ENCODE results near the gene CDH5. TPM values are rescaled to one million over a fixed set of nuclear protein-coding genes. Genes with fewer than 3 reads are reported as not detected.

The CDH5 gene
- total RNA-seq, 4 donors from 2014 or later = 5.3 to 28.1 (median 11.4) TPM

DNA sequence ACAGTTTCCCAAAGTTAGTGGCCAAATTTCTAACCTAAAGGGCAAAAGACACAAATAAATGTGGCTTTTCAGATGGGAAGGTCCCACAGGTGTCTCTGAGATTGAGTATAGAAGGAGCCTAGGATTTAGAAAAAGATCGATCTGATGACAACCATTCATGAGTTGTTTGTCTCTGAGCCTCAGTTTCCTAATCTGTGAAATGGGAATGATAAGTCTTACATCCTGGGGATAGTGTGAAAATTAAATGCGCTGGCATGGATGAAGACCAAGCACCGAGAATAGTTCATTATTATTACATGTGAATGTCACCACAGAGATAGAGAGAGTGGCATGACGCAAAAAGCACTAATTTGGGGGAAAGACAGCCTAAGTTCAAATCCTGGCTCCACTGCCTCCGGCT is 7.2 kb downstream of the CDH5 start:
- Histone ChIP-seq H3K4me1 (no peaks in the 10 kb centered on the region), H3K9me3 (no peaks in the 10 kb centered on the region), H3K27me3 (no peaks in the 10 kb centered on the region), H3K27ac (no peak overlapping the region), H3K4me3 (no peak overlapping the region), H3K36me3 (no peaks in the 10 kb centered on the region)
- TF ChIP-seq, protein P1, sequence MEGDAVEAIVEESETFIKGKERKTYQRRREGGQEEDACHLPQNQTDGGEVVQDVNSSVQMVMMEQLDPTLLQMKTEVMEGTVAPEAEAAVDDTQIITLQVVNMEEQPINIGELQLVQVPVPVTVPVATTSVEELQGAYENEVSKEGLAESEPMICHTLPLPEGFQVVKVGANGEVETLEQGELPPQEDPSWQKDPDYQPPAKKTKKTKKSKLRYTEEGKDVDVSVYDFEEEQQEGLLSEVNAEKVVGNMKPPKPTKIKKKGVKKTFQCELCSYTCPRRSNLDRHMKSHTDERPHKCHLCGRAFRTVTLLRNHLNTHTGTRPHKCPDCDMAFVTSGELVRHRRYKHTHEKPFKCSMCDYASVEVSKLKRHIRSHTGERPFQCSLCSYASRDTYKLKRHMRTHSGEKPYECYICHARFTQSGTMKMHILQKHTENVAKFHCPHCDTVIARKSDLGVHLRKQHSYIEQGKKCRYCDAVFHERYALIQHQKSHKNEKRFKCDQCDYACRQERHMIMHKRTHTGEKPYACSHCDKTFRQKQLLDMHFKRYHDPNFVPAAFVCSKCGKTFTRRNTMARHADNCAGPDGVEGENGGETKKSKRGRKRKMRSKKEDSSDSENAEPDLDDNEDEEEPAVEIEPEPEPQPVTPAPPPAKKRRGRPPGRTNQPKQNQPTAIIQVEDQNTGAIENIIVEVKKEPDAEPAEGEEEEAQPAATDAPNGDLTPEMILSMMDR (IDR thresholded peaks at IDR 0.05) = no peak
- no peak for TF ChIP-seq POLR2A (IDR thresholded peaks at IDR 0.05)
- DNase-seq = no peak

- Histone ChIP-seq H3K4me3 (no peak overlapping the region), H3K27ac (no peak overlapping the region), H3K36me3 (no peaks in the 10 kb centered on the region), H3K4me1 (no peaks in the 10 kb centered on the region), H3K9me3 (no peaks in the 10 kb centered on the region), H3K27me3 (no peaks in the 10 kb centered on the region)
- DNase-seq = no peak
- TF ChIP-seq, protein P1 (IDR thresholded peaks at IDR 0.05) = no peak
- TF ChIP-seq POLR2A (IDR thresholded peaks at IDR 0.05) = no peak
Observed at GRCh38 chr16:66374176-66374575, 7.7 kb downstream of the CDH5 start.

- DNase-seq = no peak
- no peaks in the 10 kb centered on the region for H3K9me3 ChIP-seq
- H3K27ac ChIP-seq = no peak overlapping the region
- no peaks in the 10 kb centered on the region for H3K36me3 ChIP-seq
- TF ChIP-seq, protein P1 (IDR thresholded peaks at IDR 0.05) = no peak
- TF ChIP-seq POLR2A (IDR thresholded peaks at IDR 0.05) = no peak
- H3K27me3 ChIP-seq = no peaks in the 10 kb centered on the region
- no peaks in the 10 kb centered on the region for H3K4me1 ChIP-seq
- H3K4me3 ChIP-seq = no peak overlapping the region
Observed at GRCh38 chr16:66375451-66375850, 9.0 kb downstream of the CDH5 start.

GRCh38 chr16:66376114-66376513 is 9.6 kb downstream of the CDH5 start:
- Histone ChIP-seq H3K27me3 (no peaks in the 10 kb centered on the region), H3K9me3 (no peaks in the 10 kb centered on the region), H3K4me3 (no peak overlapping the region), H3K27ac (no peak overlapping the region), H3K36me3 (no peaks in the 10 kb centered on the region), H3K4me1 (no peaks in the 10 kb centered on the region)
- DNase-seq = no peak
- TF ChIP-seq, protein P1 (IDR thresholded peaks at IDR 0.05) = no peak
- no peak for TF ChIP-seq POLR2A (IDR thresholded peaks at IDR 0.05)

DNA sequence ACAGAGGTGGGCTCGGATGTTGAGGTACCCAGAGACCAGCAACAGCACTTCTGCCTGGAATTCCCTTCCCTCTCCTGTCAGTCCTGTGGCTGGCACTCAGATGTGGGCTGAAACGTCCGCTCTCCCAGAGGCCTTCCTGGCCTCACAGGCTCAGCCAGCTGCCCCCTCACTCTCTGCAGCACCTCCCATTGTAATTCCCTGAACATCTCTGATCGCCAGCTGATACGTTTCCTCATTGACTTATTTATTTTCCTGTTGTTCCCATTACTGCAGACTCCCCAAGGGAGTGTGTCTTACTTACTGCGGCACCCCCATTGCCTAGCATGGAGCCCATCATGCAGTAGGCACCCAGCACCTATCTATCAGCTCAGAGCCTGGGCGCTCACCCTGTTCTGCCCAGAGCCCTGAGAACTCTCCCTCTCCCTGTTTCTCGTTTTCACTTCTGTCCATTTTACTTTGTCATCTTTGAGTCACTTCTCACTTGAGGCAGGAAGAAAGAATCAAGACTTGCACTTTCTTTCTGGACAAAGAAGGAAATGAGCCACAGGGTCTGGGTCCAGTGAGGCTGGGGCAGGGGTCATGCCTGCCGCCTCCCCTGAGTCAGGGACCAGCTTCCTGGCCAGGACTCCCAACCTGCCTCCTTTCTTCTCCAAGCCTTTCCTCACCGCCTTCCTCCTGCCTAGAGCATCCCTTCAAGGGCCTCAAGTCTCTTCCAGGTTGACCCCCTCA is 10.2 kb downstream of the CDH5 start:
- DNase-seq = no peak
- Histone ChIP-seq H3K36me3 (no peaks in the 10 kb centered on the region), H3K27me3 (no peaks in the 10 kb centered on the region), H3K4me1 (no peaks in the 10 kb centered on the region), H3K27ac (no peak overlapping the region), H3K4me3 (no peak overlapping the region), H3K9me3 (no peaks in the 10 kb centered on the region)
- TF ChIP-seq POLR2A (IDR thresholded peaks at IDR 0.05) = no peak
- TF ChIP-seq, protein P1 (IDR thresholded peaks at IDR 0.05) = no peak

Data from Peyer's patch (tissue), 4 donors.